ENCODE measurements around the gene GAS6. TPM values are rescaled to one million over a fixed set of nuclear protein-coding genes. Genes with fewer than 3 reads are reported as not detected.
"Not testable (repeated sequence)": the region's sequence is repeated elsewhere in the genome, so short reads cannot be mapped to it uniquely, and the experiment has no call there.

GAS6 gene
- total RNA-seq, 1 experiment from 2014 or later: 16.2 TPM

- DNase-seq (ENCODE audit: low spot score); in situ Hi-C loops (cut with HindIII; ENCODE audit: low sequenced_read_pairs): not testable (repeated sequence)
Measured at GRCh38 chr13:113830426-113830950, 33.4 kb downstream of the GAS6 start.

GRCh38 chr13:113828282-113828825 is 35.5 kb downstream of the GAS6 start:
- in situ Hi-C loops (cut with HindIII; ENCODE audit: low sequenced_read_pairs): no loop called here

GRCh38 chr13:113827021-113827420 is 36.9 kb downstream of the GAS6 start:
- DNase-seq (ENCODE audit: low spot score): no peak
- in situ Hi-C loops (cut with HindIII; ENCODE audit: low sequenced_read_pairs): no loop called here

More at GRCh38 chr13:113828282-113828825, 35.5 kb downstream of the GAS6 start:
- no peak for DNase-seq (ENCODE audit: low spot score)

GRCh38 chr13:113826446-113826845 is 37.4 kb downstream of the GAS6 start:
- DNase-seq (ENCODE audit: low spot score); in situ Hi-C loops (cut with HindIII; ENCODE audit: low sequenced_read_pairs): not testable (repeated sequence)

GRCh38 chr13:113825841-113826240 is 38.0 kb downstream of the GAS6 start:
- no peak for DNase-seq (ENCODE audit: low spot score)
- in situ Hi-C loops (cut with HindIII; ENCODE audit: low sequenced_read_pairs): no loop called here

- in situ Hi-C loops (cut with HindIII; ENCODE audit: low sequenced_read_pairs): no loop called here
- no peak for DNase-seq (ENCODE audit: low spot score)
Measured at GRCh38 chr13:113823771-113824170, 40.1 kb downstream of the GAS6 start.

- in situ Hi-C loops (cut with HindIII; ENCODE audit: low sequenced_read_pairs): no loop called here
- DNase-seq (ENCODE audit: low spot score): no peak
Measured at GRCh38 chr13:113822956-113823744, 40.7 kb downstream of the GAS6 start.

- in situ Hi-C loops (cut with HindIII; ENCODE audit: low sequenced_read_pairs): no loop called here
- DNase-seq (ENCODE audit: low spot score): no peak
Measured at GRCh38 chr13:113822266-113822665, 41.6 kb downstream of the GAS6 start.

- DNase-seq (ENCODE audit: low spot score): no peak
- in situ Hi-C loops (cut with HindIII; ENCODE audit: low sequenced_read_pairs): no loop called here
Measured at GRCh38 chr13:113821847-113822246, 42.0 kb downstream of the GAS6 start.

- in situ Hi-C loops (cut with HindIII; ENCODE audit: low sequenced_read_pairs): no loop called here
- DNase-seq (ENCODE audit: low spot score): peak; percentile 87
Measured at GRCh38 chr13:113820813-113821651, 42.8 kb downstream of the GAS6 start.

GRCh38 chr13:113819731-113820715 is 43.9 kb downstream of the GAS6 start:
- in situ Hi-C loops (cut with HindIII; ENCODE audit: low sequenced_read_pairs): no loop called here
- DNase-seq (ENCODE audit: low spot score): no peak

- no peak for DNase-seq (ENCODE audit: low spot score)
- in situ Hi-C loops (cut with HindIII; ENCODE audit: low sequenced_read_pairs): no loop called here
Measured at GRCh38 chr13:113819341-113819730, 44.5 kb downstream of the GAS6 start.

- in situ Hi-C loops (cut with HindIII; ENCODE audit: low sequenced_read_pairs): no loop called here
- DNase-seq (ENCODE audit: low spot score): no peak
Measured at GRCh38 chr13:113818700-113819295, 45.1 kb downstream of the GAS6 start.

- in situ Hi-C loops (cut with HindIII; ENCODE audit: low sequenced_read_pairs): no loop called here
- DNase-seq (ENCODE audit: low spot score): no peak
Measured at GRCh38 chr13:113817860-113818691, 45.8 kb downstream of the GAS6 start.

- in situ Hi-C loops (cut with HindIII; ENCODE audit: low sequenced_read_pairs): no loop called here
- DNase-seq (ENCODE audit: low spot score): peak; percentile 52
Measured at GRCh38 chr13:113816946-113817859, 46.7 kb downstream of the GAS6 start.

- in situ Hi-C loops (cut with HindIII; ENCODE audit: low sequenced_read_pairs): no loop called here
- DNase-seq (ENCODE audit: low spot score): no peak
Measured at GRCh38 chr13:113816254-113816929, 47.5 kb downstream of the GAS6 start.
